Ishikawa (cell line): ENCODE results near the gene SLC4A1AP.

Source experiments
- CEBPB ChIP-seq: IDR thresholded peaks from 2 replicates; pipeline ENCODE4 v1.6.1; 2012
- EGR1 ChIP-seq: IDR thresholded peaks from 2 replicates; pipeline ENCODE4 v1.6.1; 2012
- MAX ChIP-seq: IDR thresholded peaks from 2 replicates; pipeline ENCODE4 v1.6.1; 2012
- RAD21 ChIP-seq: IDR thresholded peaks from 2 replicates; pipeline ENCODE4 v1.6.1; 2012; ENCODE audit warnings: low read depth
- USF1 ChIP-seq: IDR thresholded peaks from 2 replicates; pipeline ENCODE4 v1.6.1; 2012
- YY1 ChIP-seq: IDR thresholded peaks from 2 replicates; pipeline ENCODE4 v1.6.1; 2012; ENCODE audit warnings: low read depth

GRCh38 chr2:27730980-27731691 is 67.4 kb downstream of the SLC4A1AP start:
- TF ChIP-seq YY1 (no peak), CEBPB (no peak), MAX (no peak), USF1 (no peak), EGR1 (no peak), RAD21 (no peak)
